ENCODE results near the gene VEZT.

- TF ChIP-seq, protein P1, sequence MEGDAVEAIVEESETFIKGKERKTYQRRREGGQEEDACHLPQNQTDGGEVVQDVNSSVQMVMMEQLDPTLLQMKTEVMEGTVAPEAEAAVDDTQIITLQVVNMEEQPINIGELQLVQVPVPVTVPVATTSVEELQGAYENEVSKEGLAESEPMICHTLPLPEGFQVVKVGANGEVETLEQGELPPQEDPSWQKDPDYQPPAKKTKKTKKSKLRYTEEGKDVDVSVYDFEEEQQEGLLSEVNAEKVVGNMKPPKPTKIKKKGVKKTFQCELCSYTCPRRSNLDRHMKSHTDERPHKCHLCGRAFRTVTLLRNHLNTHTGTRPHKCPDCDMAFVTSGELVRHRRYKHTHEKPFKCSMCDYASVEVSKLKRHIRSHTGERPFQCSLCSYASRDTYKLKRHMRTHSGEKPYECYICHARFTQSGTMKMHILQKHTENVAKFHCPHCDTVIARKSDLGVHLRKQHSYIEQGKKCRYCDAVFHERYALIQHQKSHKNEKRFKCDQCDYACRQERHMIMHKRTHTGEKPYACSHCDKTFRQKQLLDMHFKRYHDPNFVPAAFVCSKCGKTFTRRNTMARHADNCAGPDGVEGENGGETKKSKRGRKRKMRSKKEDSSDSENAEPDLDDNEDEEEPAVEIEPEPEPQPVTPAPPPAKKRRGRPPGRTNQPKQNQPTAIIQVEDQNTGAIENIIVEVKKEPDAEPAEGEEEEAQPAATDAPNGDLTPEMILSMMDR (IDR thresholded peaks at IDR 0.05; ENCODE audit: low read depth, low read length), result no peak
- no peak for TF ChIP-seq POLR2A (IDR thresholded peaks at IDR 0.05; ENCODE audit: extremely low read depth, insufficient read length)
- TF ChIP-seq MAX (IDR thresholded peaks at IDR 0.05; ENCODE audit: low read depth, low read length), result no peak
- TF ChIP-seq MYC (IDR thresholded peaks at IDR 0.05; ENCODE audit: low read depth, low read length), result no peak
Measured at GRCh38 chr12:95326855-95327254, 109.2 kb downstream of the VEZT start.

All from NB4 (cell line).